GM19468 (cell line): ENCODE measurements around the gene OLFML1.
"Not testable (repeated sequence)": the region's sequence is repeated elsewhere in the genome, so short reads cannot be mapped to it uniquely, and the experiment has no call there.

Source experiments
- ATAC-seq: cut with Tn5 transposase; IDR thresholded peaks from one replicate; pipeline ENCODE4 v1.9.1; 2021; ENCODE audit warnings: mild to moderate bottlenecking, moderate library complexity, moderate number of reproducible peaks; ENCODE audit not compliant: unreplicated experiment; ENCODE audit errors: extremely low read depth

The OLFML1 gene

GRCh38 chr11:7508087-7508486 is 22.8 kb downstream of the OLFML1 start:
- no peak for ATAC-seq

GRCh38 chr11:7509966-7510365 is 24.7 kb downstream of the OLFML1 start:
- ATAC-seq: no peak

- ATAC-seq: no peak
Measured at GRCh38 chr11:7511401-7511800, 26.1 kb downstream of the OLFML1 start.

- peak; percentile 75 for ATAC-seq
Measured at GRCh38 chr11:7512525-7513233, 27.4 kb downstream of the OLFML1 start.

GRCh38 chr11:7513234-7514098 is 28.2 kb downstream of the OLFML1 start, which contains the start of gene PPFIBP2:
Gene PPFIBP2, plus strand, starts transcription at chr11:7513999. Its CDS starts 35,477 bp downstream, at chr11:7549476.
- ATAC-seq: peak; percentile 44

GRCh38 chr11:7514099-7514591 is 28.8 kb downstream of the OLFML1 start:
- ATAC-seq: no peak

GRCh38 chr11:7515447-7515886 is 30.2 kb downstream of the OLFML1 start:
- no peak for ATAC-seq

- ATAC-seq: no peak
Measured at GRCh38 chr11:7516475-7516874, 31.2 kb downstream of the OLFML1 start.

- not testable (repeated sequence) for ATAC-seq
Measured at GRCh38 chr11:7517743-7518142, 32.4 kb downstream of the OLFML1 start.

GRCh38 chr11:7518811-7519562 is 33.7 kb downstream of the OLFML1 start:
- no peak for ATAC-seq

- peak; percentile 20 for ATAC-seq
Measured at GRCh38 chr11:7520011-7520942, 35.0 kb downstream of the OLFML1 start.

- peak; percentile 49 for ATAC-seq
Measured at GRCh38 chr11:7520981-7521487, 35.7 kb downstream of the OLFML1 start.

GRCh38 chr11:7522121-7522520 is 36.8 kb downstream of the OLFML1 start:
- no peak for ATAC-seq

GRCh38 chr11:7522546-7522945 is 37.2 kb downstream of the OLFML1 start:
- ATAC-seq: no peak

- ATAC-seq: no peak
Measured at GRCh38 chr11:7523416-7524210, 38.3 kb downstream of the OLFML1 start.

GRCh38 chr11:7524462-7525235 is 39.3 kb downstream of the OLFML1 start:
- no peak for ATAC-seq

GRCh38 chr11:7525424-7525823 is 40.1 kb downstream of the OLFML1 start:
- no peak for ATAC-seq

- ATAC-seq: no peak
Measured at GRCh38 chr11:7527029-7527428, 41.7 kb downstream of the OLFML1 start.
